SIG-M5 treated with dmso at 0.1 percent for 504 hours (cell line): ENCODE results near the gene RGS11.
"Not testable (repeated sequence)": the region's sequence is repeated elsewhere in the genome, so short reads cannot be mapped to it uniquely, and the experiment has no call there.

ENCODE experiments used
- DNase-seq: peaks from one replicate; lab custom pipeline; 2025; ENCODE audit not compliant: unreplicated experiment; lab: John Stamatoyannopoulos, UW

The RGS11 gene

DNA sequence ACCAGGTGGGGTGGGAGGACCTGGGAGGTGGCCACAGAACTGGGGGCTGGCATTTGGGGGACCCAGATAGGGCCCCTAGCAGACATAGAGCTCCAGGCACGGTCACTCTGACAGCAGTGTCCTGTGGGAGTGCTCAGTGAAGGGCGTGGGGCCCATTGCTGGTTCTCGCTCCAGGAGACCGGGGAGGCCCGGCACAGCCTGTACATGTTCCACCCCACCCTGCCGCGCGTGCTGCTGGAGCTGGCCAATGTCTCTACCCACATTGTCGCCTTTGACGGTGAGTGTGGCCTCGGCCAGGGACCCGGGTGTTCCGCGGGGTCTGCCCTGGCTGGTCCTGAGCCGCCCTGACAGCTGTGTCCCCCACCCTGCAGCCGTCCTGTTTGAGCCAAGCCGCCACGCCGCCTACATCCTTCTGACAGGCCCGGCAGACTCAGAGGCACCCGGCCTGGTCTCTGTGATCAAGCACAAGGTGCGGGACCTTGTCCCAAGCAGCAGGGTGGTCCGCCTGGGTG, 11.2 kb downstream of the RGS11 start:
- DNase-seq = no peak

DNA sequence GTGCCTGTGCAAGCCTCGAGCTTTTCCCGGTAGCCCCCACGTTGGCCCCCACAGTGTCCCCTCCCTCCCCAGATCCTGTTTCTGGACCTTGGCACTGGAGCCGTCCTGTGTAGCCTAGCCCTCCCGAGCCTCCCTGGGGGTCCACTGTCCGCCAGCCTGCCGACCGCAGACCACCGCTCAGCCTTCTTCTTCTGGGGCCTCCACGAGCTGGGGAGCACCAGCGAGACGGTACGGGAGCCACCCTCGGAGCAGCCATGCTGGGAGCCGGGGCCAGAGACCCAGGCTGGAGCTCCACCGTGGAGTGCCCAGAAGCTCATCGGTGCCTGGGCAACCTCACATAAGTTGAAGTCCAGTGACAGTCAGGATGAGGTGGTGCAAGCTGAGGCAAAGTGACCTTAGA, 11.8 kb downstream of the RGS11 start:
- no peak for DNase-seq

DNA sequence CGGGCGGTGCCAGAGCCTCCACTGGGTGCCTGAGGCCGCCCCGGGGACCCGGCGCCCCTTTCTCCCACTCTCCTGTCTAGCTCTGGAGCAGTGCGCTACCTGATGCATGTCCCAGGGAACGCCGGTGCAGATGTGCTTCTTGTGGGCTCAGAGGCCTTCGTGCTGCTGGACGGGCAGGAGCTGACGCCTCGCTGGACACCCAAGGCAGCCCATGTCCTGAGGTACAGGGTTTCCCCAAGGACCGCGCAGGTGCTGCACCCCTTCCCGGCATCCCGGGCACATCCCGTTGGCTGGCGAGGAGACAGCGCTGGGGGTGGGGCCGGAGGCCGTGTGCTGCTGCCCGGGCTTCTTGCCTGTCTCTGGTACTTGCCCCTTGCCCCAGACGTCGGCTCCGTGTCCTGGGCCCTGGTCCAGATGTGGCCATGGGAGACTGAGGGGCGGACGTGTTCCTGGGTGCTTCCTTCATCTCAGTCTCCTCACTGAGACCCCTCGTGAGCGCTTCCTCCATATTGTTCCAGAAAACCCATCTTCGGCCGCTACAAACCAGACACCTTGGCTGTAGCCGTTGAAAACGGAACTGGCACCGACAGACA, 12.5 kb downstream of the RGS11 start:
- no peak for DNase-seq

DNA sequence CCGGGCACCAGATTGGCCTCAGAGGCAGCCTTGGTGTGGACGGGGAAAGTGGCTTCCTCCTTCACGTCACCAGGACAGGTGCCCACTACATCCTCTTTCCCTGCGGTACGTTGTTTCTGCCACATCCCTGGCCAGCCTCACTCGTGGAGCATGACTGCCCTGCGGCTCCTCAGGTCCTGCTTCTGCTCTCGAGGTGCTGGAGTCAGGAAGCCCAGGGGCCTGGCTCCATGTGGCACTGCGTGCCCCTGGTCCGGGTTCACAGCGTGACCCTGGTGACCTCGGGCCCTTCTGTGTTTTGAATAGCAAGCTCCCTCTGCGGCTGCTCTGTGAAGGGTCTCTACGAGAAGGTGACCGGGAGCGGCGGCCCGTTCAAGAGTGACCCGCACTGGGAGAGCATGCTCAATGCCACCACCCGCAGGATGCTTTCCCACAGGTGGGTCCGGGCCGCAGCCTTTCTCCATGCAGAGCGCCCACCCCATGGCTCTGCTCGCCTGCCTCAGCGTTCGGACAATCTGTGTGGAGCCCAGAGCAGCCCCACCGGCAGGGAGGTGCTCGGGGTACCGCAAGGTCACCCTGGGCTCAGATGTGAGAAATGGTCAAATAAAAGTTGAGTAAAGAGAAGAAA, 13.5 kb downstream of the RGS11 start:
- no peak for DNase-seq

DNA sequence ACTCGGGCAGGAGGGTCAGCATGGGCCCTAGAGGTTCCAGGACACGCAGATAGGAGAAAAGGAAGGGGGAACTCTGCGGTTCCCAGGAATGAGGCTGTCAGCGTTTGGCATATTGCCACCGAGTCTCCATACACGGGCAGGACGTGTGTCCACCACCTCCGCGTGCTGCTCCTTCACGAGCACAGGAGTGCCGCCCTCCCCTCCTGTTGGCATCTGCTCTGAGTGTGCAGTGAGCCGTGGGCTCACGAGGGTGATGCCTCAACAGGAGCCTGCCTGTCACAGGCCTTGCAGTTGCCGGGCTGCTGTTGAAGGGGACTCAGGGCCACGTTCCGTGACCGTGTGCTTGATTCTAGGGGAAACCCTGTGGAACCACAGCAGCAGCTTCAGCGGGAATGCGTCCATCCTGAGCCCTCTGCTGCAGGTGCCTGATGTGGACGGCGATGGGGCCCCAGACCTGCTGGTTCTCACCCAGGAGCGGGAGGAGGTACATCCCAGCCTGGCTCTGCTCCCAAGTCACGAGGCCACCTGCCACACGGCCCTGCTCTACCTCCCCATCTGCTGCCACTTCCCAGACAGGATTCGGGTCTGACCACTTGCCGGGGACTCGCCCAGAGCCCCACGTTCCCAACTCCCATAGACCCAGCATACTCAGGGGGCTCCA, 14.6 kb downstream of the RGS11 start:
- no peak for DNase-seq

DNA sequence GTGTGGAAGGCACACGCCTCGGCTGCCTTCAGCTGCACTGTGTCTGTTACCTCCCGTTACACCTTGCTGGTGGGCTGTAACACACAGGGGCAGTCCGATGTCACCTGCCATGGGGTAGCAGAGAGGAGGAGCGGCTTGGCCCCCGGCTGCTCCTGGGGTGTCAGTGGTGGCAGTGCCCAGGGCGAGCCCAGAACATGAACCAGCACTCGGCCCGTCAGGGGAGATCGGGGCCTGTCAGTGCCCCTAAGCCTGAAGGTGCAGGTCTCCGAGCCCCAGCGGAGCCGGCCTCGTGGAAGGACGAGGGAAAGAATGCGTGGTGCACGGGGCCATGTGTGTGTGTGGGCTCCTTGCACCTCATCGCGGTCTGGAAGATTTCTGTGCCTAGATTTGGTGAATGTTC, 15.4 kb downstream of the RGS11 start:
- no peak for DNase-seq

DNA sequence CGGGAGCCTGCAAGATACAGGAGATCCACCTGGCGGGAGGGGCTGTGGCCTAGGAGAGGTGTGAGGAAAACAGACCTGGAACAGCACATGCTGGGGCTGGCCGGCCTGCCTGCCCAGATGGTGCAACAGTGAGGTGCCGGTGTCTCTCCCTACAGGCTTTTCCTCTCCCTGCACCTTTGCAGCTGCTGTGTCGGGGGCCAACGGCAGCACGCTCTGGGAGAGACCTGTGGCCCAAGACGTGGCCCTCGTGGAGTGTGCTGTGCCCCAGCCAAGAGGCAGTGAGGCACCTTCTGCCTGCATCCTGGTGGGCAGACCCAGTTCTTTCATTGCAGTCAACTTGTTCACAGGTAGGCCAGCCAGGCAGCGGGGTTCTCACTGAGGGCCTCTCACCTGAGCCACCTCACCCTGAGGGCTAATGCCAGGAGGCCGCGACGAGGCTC, 15.9 kb downstream of the RGS11 start:
- DNase-seq = no peak

DNA sequence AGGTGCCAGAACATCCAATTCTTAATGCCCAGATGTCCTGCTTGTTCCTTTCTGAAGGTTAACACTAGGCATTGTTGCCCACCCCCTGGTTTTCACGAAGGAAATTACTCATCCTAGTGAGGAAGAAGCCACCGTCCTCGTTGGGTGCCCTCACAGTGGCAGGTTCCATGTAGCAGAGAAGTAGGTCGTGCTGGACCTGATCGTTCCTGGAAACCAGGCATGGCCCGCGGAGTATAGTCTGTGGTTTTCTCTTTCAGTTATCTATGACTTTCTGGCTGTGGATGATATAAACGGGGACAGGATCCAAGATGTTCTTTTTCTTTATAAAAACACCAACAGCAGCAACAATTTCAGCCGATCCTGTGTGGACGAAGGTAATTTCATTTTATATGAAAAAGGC, 16.5 kb downstream of the RGS11 start:
- DNase-seq = no peak

DNA sequence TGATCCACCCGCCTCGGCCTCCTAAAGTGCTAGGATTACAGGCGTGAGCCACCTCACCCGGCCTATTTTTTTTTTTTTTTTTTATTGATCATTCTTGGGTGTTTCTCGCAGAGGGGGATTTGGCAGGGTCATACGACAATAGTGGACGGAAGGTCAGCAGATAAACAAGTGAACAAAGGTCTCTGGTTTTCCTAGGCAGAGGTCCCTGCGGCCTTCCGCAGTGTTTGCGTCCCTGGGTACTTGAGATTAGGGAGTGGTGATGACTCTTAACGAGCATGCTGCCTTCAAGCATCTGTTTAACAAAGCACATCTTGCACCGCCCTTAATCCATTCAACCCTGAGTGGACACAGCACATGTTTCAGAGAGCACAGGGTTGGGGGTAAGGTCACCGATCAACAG, 17.7 kb downstream of the RGS11 start:
- not testable (repeated sequence) for DNase-seq

DNA sequence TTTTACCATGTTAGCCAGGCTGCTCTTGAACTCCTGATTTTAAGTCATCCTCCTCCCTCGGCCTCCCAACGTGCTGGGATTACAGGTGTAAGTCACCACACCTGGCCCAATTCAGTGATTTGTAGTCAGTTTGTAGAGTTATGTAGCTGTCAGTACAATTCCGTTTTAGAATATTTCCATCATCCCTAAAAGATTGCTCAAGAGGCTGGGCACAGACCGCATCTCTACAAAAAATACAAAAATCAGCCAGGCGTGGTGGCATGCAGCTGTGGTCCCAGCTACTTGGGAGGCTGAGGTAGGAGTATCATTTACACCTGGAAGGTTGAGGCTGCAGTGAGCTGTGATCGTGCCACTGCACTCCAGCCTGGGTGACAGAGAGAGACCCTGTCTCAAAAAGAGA, 20.6 kb downstream of the RGS11 start:
- no peak for DNase-seq

DNA sequence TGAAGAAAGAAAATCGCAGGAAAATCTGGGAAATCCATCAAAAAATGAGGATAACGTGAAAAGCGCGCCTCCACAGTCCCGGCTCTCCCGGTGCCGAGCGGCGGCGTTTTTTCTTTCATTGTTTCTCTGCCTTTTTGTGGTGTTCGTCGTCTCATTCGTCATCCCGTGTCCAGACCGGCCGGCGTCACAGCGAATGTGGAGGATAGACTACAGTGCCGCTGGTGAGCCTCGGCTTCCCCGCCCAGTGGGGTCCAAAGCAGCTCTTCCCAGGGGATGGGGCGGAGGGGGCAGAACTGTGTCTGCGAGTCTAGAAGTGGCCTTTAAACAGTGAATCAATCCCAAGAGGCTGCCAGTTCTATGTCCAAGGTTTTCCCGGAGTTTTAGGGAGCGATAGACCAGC, 21.3 kb downstream of the RGS11 start:
- no peak for DNase-seq

DNA sequence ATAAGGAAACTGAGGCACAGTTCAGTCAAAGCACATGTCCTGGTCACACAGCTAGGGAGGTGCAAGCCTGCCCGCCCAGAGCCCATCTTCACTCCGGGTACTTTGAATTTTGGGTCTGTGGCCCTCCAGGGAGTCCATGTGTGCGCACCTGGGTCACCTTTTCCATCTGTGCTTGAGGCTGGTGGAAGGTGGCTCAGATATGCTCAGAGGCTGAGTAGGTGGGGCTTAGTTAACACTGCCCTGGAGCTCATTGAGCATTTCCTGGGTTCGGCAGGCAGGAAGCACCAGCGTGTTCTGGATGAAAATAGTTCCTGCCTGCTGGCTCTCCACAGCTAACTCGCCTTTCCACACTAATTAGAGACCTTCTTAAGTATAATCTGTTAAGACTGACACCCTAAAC, 21.9 kb downstream of the RGS11 start:
- DNase-seq = no peak

DNA sequence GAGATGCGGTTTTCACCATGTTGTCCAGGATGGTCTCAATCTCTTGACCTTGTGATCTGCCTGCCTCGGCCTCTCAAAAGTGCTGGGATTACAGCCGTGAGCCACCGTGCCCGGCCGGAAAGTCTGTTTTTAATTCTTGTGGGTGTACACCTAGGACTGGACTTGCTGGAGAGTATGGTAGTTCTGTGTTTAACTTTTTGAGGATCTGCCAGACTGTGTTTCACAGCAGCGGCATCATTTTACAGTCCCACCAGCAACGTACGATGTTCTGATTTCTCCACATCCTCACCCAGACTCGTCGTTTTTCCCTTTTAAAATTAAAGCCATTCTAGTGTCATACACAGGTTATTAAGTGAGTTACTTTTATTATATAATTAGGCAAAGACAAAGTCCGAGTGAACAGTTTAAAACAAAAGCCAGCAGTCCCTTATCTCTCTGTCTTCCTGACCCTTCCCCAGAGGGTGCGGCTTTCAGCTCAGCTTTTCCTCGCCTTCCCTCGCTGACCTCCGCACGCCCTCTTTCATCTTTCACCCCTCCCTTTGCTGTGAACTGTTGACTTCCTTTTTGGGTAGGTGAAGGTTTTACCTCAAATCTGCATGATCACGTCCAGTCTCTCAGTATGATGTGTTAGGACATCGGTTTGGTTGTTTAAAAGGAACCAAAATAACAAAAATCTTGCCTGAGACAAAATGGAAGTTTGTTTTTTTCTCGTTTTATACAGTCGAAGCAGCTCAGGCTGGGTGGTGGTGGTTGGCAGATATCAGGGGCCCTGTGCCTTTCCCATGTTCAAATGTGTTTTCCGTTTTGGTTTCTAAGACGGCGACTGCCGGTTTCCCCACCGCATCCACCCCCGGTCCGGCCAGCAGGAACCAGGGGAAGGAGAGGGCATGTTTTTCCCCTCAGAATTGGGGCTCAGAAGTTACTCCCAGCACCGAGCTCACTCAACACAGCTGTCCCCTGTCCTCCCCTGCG, 23.1 kb downstream of the RGS11 start:
- no peak for DNase-seq

DNA sequence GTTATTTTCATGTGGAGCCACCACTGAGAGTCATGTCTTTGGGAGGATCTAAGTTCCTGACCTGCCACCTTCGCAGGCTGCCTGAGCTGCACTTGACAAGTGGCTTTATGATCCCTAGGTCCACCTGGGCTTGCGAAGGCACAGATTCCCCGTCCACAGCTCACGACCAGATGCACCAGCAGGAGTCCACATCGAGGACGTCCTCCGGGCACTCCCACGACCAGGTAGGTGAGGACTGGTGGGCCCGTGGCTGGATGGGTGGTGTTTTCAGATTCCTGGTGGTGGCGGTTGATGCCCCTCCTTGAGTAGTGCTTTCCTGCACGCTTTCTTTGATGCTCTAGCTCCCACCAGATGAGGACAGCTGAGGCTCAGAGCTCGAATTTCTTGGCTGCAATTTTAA, 26.3 kb downstream of the RGS11 start:
- DNase-seq = no peak

DNA sequence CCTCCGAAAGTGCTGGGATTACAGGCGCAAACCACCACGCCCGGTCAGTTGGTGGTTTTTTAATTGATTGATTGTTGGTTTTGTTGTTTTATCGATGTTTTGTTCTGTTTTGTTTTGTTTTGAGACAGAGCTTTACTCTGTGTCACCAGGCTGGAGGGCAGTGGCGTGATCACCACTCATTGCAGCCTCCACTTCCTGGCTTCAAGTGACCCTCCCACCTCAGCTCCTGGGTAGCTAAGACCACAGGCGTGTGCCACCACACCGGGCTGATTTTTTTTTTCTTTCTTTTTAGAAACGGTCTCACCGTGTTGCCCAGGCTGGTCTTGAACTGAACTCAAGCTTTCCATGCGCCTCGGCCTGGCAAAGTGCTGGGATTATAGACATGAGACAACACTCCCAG, 28.7 kb downstream of the RGS11 start:
- DNase-seq = no peak

DNA sequence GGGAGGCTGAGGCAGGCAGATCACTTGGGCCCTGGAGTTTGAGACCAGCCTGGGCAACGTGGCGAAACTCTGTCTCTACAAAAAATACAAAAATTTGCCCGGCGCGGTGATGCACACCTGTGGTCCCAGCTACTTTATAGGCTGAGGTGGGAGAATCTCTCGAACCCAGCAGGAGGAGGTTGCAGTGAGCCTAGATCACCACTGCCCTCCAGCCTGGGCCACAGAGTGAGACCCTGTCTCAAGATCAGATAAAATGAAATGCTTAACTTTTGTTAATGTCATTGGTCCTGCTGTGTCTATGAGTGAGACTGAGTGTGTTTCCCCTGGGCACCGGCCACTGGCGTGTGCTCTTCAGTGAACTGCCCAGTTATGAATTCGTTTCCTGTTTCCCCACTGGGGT, 30.6 kb downstream of the RGS11 start:
- no peak for DNase-seq

DNA sequence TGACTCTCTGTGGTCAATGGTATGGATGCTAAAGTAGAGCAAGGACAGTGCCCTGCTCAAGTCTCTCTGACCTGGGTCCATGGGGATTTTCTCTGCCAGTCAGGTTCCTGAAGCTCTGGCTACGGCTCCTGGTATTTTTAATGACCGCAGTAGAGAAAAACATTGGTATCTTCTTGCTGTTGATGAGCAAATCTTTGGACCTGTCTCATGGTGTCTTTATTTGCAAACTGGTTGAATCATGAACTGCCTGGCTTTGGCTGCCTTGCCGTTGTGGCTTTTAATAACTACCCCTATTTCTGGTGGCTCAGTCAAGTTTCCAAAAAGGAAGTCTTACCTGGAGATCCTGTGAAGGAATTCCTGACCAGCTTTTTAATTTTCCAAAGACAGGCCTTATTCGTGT, 32.4 kb downstream of the RGS11 start:
- no peak for DNase-seq

DNA sequence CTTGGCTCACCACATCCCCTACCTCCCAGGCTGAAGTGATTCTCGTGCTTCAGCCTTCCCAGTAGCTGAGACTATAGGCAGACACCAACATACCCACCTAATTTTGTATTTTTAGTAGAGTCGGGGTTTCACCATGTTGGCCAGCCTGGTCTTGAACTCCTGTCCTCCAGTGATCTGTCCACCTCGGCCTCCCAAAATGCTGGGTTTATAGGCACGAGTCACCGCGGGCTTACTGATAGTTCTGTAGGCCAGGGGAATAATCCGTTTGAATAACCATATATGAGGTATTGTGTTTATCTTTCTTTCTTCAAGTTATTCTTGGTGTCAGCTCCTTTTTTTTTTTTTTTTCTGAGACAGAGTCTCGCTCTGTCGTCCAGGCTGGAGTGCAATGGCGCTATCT, 33.5 kb downstream of the RGS11 start:
- no peak for DNase-seq

DNA sequence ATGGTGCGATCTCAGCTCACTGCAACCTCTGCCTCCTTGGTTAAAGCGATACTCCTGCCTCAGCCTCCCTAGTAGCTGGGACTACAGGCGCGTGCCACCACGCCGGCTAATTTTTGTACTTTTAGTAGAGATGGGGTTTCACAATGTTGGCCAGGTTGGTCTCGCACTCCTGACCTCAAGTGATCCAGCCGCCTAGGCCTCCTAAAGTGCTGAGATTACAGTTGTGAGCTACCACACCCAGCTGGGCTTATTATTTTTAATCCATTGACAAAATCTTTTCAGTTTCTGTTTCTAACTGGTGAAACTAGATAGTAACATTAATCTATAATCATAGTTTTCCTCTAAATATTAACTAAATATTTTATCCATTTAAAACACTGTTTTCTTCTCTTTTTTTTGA, 35.2 kb downstream of the RGS11 start:
- no peak for DNase-seq

DNA sequence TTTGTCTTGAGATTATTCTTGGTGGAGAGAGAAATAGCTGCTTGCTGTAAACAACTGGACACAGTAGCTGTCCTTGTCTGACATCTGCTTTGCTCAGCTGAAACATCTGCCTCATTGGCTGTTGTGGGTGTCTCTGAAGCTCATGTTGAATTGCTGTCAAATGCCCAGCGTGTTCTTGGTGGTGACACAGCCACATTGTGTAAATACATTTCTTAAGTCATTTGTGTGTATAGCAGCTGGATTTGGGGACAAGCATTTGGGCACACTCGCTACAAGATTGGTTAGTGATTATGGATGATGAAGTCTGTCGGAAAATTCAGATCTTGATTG, 35.8 kb downstream of the RGS11 start:
- no peak for DNase-seq

DNA sequence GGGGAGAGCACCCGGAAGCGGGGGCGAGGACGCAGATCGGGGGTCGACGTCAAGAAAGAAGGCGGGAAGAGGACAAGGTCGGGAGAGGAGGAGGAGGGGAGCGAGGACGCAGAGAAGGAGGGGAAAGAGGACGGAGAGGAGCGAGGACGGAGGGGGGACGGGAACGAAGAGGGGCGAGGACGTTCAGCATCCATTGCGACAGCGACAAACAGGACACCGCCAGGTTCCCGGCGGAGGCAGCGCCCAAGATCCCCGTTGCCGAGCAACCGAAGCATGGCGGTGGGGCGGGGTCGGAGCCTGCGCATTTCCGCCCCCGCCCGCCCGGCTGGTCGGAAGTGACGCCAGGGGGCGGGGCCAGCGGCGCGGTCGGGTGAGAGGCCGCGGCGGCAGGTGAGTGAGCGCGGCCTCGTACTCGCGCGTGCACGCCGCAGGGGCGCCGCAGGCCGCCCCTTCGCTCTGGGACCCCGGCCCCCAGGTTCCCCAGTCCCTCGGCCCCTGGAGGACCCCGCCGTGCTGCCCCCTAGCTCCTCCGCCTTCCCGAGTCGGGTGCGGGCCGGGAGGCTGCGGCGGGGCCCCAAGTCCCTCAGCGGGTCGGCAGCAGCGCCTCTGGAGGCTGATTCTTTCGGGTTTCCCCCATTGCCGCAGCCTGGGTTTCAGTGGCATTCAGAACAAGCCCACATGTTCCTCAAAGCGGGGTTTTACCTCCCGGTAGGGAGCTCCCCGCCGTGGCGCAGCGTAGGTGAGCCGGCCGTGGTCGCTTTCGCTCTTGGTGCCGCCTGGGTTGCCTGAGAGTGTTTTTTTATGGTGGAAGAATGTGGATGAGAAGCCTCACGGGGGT, 41.1 kb downstream of the RGS11 start, which contains the start of gene FAM234A:
TSS of gene FAM234A (plus strand) at position 354 of the 838 bp plus-strand sequence. CDS start 19,593 bp downstream, outside the sequence.
- peak; percentile 94 for DNase-seq
